Kidney epithelial cell (primary cell): Measurements from ENCODE around the gene CHRNG. TPM values are rescaled to one million over a fixed set of nuclear protein-coding genes. Genes with fewer than 3 reads are reported as not detected.

Experiments used
- DNase-seq: peaks from one replicate; pipeline ENCODE4 v3.0.0-alpha.2; 2010; ENCODE audit warnings: low read depth
- H3K27me3 ChIP-seq: 2 replicates; pipeline ENCODE4 v1.6.0; 2011; ENCODE audit warnings: low read length; ENCODE audit not compliant: control insufficient read depth, insufficient read depth
- H3K36me3 ChIP-seq: 2 replicates; pipeline ENCODE4 v1.5.1; 2011; ENCODE audit warnings: low read length; ENCODE audit not compliant: control insufficient read depth, insufficient read depth
- H3K4me3 ChIP-seq: 2 replicates; pipeline ENCODE4 v1.5.1; 2011; ENCODE audit warnings: low read depth, mild to moderate bottlenecking, control low read depth, low read length
- CTCF ChIP-seq: IDR thresholded peaks from 2 replicates; pipeline ENCODE4 v1.5.1; 2011; ENCODE audit warnings: mild to moderate bottlenecking, moderate library complexity, low read length, control low read depth, inconsistent platforms; ENCODE audit not compliant: insufficient read depth, poor library complexity, severe bottlenecking
- total RNA-seq: library from RNA; depleted of rRNA; stranded (reverse); fragments of >200 nt; gene quantifications from 2 replicates; pipeline ENCODE4 v1.2.3, GENCODE V29; 2015

CHRNG gene
- total RNA-seq, 1 donor from 2014 or later = not detected

- no peak for TF ChIP-seq CTCF
- Histone ChIP-seq H3K36me3 (no peaks in the 10 kb centered on the region), H3K4me3 (no peak overlapping the region), H3K27me3 (peaks cover 24% of the 10 kb centered on the region)
- no peak for DNase-seq
Observed at GRCh38 chr2:232542715-232543467, 3.4 kb downstream of the CHRNG start.

- H3K27me3 ChIP-seq = peaks cover 22% of the 10 kb centered on the region
- H3K4me3 ChIP-seq = no peak overlapping the region
- no peaks in the 10 kb centered on the region for H3K36me3 ChIP-seq
- DNase-seq = no peak
- no peak for TF ChIP-seq CTCF
Observed at GRCh38 chr2:232543491-232543890, 4.0 kb downstream of the CHRNG start.

- no peak for DNase-seq
- Histone ChIP-seq H3K36me3 (no peaks in the 10 kb centered on the region), H3K4me3 (no peak overlapping the region), H3K27me3 (peaks cover 16% of the 10 kb centered on the region)
- TF ChIP-seq CTCF = no peak
Observed at GRCh38 chr2:232543928-232544631, 4.6 kb downstream of the CHRNG start.

- no peak for DNase-seq
- Histone ChIP-seq H3K27me3 (peaks cover 10% of the 10 kb centered on the region), H3K4me3 (no peak overlapping the region), H3K36me3 (no peaks in the 10 kb centered on the region)
- no peak for TF ChIP-seq CTCF
Observed at GRCh38 chr2:232544674-232545073, 5.2 kb downstream of the CHRNG start.

- H3K27me3 ChIP-seq = peaks cover under 1% of the 10 kb centered on the region
- no peak for DNase-seq
Observed at GRCh38 chr2:232545511-232546375, 6.3 kb downstream of the CHRNG start.

More at GRCh38 chr2:232545511-232546375, 6.3 kb downstream of the CHRNG start:
- no peaks in the 10 kb centered on the region for H3K36me3 ChIP-seq
- TF ChIP-seq CTCF = no peak
- H3K4me3 ChIP-seq = no peak overlapping the region
